Adrenal gland (tissue), 12 donors: ENCODE measurements around the gene ASTN2. TPM values are rescaled to one million over a fixed set of nuclear protein-coding genes. Genes with fewer than 3 reads are reported as not detected.
A peak's percentile ranks its signal among the peaks of the same experiment; 100 is the strongest.

Experiments used
- DNase-seq, 7 donors: peaks; one replicate each; pipeline ENCODE4 v3.0.0-alpha.2; 2019 to 2020
- H3K27ac ChIP-seq, 5 donors: fragments of 200-600 bp; sonication (generic) in 4 of 5; 1 replicate in 3 of 5; 2 replicates in 2 of 5; pipeline versions ENCODE4 v1.5.1 to v1.8.0; 2016 to 2020; ENCODE audit warnings: mild to moderate bottlenecking in 1 of 5
- H3K27me3 ChIP-seq: fragments of 200-600 bp; 2 replicates; pipeline ENCODE4 v1.8.0; 2021
- H3K36me3 ChIP-seq, 2 donors: fragments of 200-600 bp; replicated peaks in 1 of 2; 1 replicate in 1 of 2; 2 replicates in 1 of 2; pipeline versions ENCODE4 v1.5.1 to v1.8.0; 2018 to 2022
- H3K4me1 ChIP-seq, 2 donors: fragments of 200-600 bp; replicated peaks in 1 of 2; 1 replicate in 1 of 2; 2 replicates in 1 of 2; pipeline versions ENCODE4 v1.5.1 to v1.8.0; 2018 to 2021
- H3K4me3 ChIP-seq, 4 donors: fragments of 200-600 bp; sonication (generic) in 3 of 4; one replicate each; pipeline ENCODE4 v1.5.1; 2016 to 2018
- H3K9me3 ChIP-seq, 3 donors: fragments of 200-600 bp; sonication (generic) in 1 of 3; replicated peaks in 1 of 3; 1 replicate in 2 of 3; 2 replicates in 1 of 3; pipeline versions ENCODE4 v1.5.1 to v1.8.0; 2016 to 2021
- POLR2A ChIP-seq, 2 donors: fragments of 450-650 bp; IDR thresholded peaks; one replicate each; pipeline ENCODE4 v1.6.1; 2017; ENCODE audit warnings: antibody characterized with exemption in 2 of 2, mild to moderate bottlenecking in 2 of 2, moderate library complexity in 1 of 2
- WGBS, 4 donors: extraction: QIAGEN DNeasy Blood & Tissue Kit in 2 of 4; methylation state at CpG; one replicate each; pipeline versions ENCODE4 v1.1.5 to v1.1.7; 2013 to 2017; 5-methylcytosine and 5-hydroxymethylcytosine counted together
- intact Hi-C, 2 donors: fragments of 100-400 bp; cut with DNase I; formaldehyde crosslinking; loops; one replicate each; pipeline versions ENCODE4 v1.14.1 to v1.15.0; 2022 to 2023
- polyA plus RNA-seq, 3 donors: library from polyadenylated mRNA; stranded (reverse); fragments of 200-250 nt in 2 of 3; fragments of 350-450 nt in 1 of 3; fragmentation: Illumina TruSeq in 1 of 3; extraction: RNeasy Lipid Tissue Mini Kit (QIAGEN cat#74804) in 1 of 3; gene quantifications; one replicate each; pipeline ENCODE4 v1.2.3, GENCODE V29; 2013 to 2014
- total RNA-seq, 9 donors: library from RNA; depleted of rRNA in 4 of 9; stranded (reverse); fragments of >200 nt in 4 of 9; fragments of 120-200 nt in 1 of 9; fragmentation: NEBNext Ultra II Directional in 1 of 9; extraction: Animal tissue kit (Norgen Biotek cat#: 25700) in 1 of 9; gene quantifications; one replicate each; pipeline versions ENCODE4 v1.1.0 to v1.2.4, GENCODE V29; 2013 to 2023
- TF ChIP-seq, protein P1 (sequence below), 6 experiments: fragments of 450-650 bp in 4 of 6; fragments of 200-600 bp in 2 of 6; sonication (generic) in 1 of 6; IDR thresholded peaks; 1 replicate in 5 of 6; 2 replicates in 1 of 6; pipeline versions ENCODE4 v1.5.1 to v1.8.0; 2016 to 2021; ENCODE audit warnings: antibody characterized with exemption in 6 of 6, mild to moderate bottlenecking in 2 of 6, moderate library complexity in 1 of 6
- donor health status: healthy with polysubstance abuse.
- donor health status: Bipolar disorder and iron deficiency.
- donor health status: DM: yes; HTN: yes; CAD: no.
- donor health status: DM: no; HTN: no; CAD: no.
- donor health status: DM: no; HTN: no; CAD: no.
- donor health status: DM: yes; HTN: yes; CAD: no.

The ASTN2 gene
- total and polyA plus RNA-seq, 12 donors, result 2.5 to 15.6 (median 6.8) TPM

DNA sequence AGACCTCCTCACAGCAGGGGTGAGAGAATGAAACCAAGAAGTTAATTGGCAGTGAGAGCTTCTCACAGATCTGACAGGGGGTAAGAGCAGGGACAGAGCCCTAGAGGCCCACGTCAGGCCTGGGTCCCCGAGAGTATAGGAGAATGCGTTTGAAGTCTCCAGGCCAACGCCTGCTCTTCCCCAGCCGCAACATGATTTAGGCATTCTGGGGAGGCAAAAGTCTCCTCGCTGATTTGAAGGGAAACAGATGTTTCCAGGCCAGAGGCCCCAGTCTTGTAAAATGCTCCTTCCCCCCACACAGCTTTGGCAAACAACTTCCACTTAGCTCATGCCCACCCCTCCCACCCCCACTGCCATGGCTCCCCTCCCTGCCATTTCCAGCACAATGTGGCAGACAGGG is 966.9 kb downstream of the ASTN2 start:
- no peak for TF ChIP-seq POLR2A (IDR thresholded peaks at IDR 0.05)
- TF ChIP-seq, protein P1, sequence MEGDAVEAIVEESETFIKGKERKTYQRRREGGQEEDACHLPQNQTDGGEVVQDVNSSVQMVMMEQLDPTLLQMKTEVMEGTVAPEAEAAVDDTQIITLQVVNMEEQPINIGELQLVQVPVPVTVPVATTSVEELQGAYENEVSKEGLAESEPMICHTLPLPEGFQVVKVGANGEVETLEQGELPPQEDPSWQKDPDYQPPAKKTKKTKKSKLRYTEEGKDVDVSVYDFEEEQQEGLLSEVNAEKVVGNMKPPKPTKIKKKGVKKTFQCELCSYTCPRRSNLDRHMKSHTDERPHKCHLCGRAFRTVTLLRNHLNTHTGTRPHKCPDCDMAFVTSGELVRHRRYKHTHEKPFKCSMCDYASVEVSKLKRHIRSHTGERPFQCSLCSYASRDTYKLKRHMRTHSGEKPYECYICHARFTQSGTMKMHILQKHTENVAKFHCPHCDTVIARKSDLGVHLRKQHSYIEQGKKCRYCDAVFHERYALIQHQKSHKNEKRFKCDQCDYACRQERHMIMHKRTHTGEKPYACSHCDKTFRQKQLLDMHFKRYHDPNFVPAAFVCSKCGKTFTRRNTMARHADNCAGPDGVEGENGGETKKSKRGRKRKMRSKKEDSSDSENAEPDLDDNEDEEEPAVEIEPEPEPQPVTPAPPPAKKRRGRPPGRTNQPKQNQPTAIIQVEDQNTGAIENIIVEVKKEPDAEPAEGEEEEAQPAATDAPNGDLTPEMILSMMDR (IDR thresholded peaks at IDR 0.05), result no peak
- peak in 1 of 7 donors; percentile 22 for DNase-seq

DNA sequence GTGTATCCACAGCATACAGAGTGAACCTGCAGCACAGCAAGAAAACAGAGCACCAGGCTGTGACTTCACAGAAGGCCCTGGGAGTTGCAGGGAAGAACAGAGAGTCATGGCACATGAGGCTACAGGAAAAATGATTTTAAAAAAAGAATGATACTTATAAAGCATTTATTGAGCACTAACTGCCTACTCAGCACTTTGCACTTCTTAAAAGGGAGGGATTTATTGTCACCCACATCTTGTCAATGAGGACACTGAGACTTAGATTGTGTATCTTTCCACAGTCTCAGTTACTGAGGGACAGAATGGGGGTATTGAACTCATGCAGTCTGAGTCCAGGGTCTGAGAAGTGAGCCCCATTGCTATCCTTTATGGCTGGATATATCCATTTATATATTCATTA is 972.3 kb downstream of the ASTN2 start:
- DNase-seq, result no peak
- no peak overlapping the region for H3K27ac ChIP-seq
- intact Hi-C loops, result no loop called here
- TF ChIP-seq, protein P1 (IDR thresholded peaks at IDR 0.05), result no peak
- H3K4me3 ChIP-seq, result no peak overlapping the region
- no peaks in the 10 kb centered on the region for H3K9me3 ChIP-seq
- H3K36me3 ChIP-seq, result no peaks in the 10 kb centered on the region
- H3K4me1 ChIP-seq, result no peaks in the 10 kb centered on the region
- no peaks in the 10 kb centered on the region for H3K27me3 ChIP-seq

More for the DNA sequence above, 966.9 kb downstream of the ASTN2 start:
- 55 to 79% (median 65%) methylated on average over 6 of the region's 6 CpGs for WGBS, 4 donors
- Histone ChIP-seq H3K4me3 (no peak overlapping the region), H3K27ac (peak overlapping the region in 1 of 5 donors; percentile 50), H3K27me3 (no peaks in the 10 kb centered on the region), H3K4me1 (no peaks in the 10 kb centered on the region), H3K36me3 (no peaks in the 10 kb centered on the region), H3K9me3 (no peaks in the 10 kb centered on the region)
- intact Hi-C loops, result no loop called here

GRCh38 chr9:116437411-116438370 is 977.2 kb downstream of the ASTN2 start:
- Histone ChIP-seq H3K27me3 (no peaks in the 10 kb centered on the region), H3K36me3 (no peaks in the 10 kb centered on the region), H3K4me3 (no peak overlapping the region), H3K9me3 (no peaks in the 10 kb centered on the region), H3K4me1 (peaks cover 0 to 4% of the 10 kb centered on the region in 2 donors), H3K27ac (no peak overlapping the region)
- peak in 5 of 7 donors; percentile 8 to 30 (median 25) for DNase-seq
- WGBS, 4 donors, result 81 to 86% (median 83%) methylated on average over 10 to 11 of the region's 11 CpGs
- intact Hi-C loops, result no loop called here
- TF ChIP-seq, protein P1 (IDR thresholded peaks at IDR 0.05), result no peak
- TF ChIP-seq POLR2A (IDR thresholded peaks at IDR 0.05), result no peak

DNA sequence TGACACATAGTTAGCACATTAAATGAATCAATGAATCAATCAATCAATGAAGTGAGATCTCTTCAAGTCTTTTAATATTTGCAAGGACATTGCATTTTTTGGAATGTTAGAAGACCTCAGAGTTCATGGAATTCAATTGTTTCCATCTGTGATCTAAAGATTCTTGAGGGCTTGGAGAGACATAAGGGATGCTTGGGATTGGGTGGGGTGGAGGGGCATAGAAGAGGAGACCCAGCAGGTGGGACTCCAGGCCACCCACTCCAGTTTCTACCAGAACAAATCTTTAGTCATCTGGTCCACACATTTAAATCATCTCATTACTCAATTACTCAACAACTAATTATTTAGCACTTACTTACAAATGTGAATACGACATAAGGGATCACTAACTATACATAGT is 978.7 kb downstream of the ASTN2 start:
- H3K27ac ChIP-seq, result no peak overlapping the region
- H3K4me3 ChIP-seq, result no peak overlapping the region
- H3K27me3 ChIP-seq, result no peaks in the 10 kb centered on the region
- no peak for DNase-seq
- no peaks in the 10 kb centered on the region for H3K36me3 ChIP-seq
- no peak for TF ChIP-seq POLR2A (IDR thresholded peaks at IDR 0.05)
- TF ChIP-seq, protein P1 (IDR thresholded peaks at IDR 0.05), result no peak
- 96 to 100% (median 98%) methylated on average over 1 of the region's 1 CpG for WGBS, 4 donors
- no peaks in the 10 kb centered on the region for H3K9me3 ChIP-seq
- peaks cover 0 to 4% of the 10 kb centered on the region in 2 donors for H3K4me1 ChIP-seq
- intact Hi-C loops, result no loop called here
